ENCODE results near the gene TMEM134. TPM values are rescaled to one million over a fixed set of nuclear protein-coding genes. Genes with fewer than 3 reads are reported as not detected.
"Not testable (repeated sequence)": the region's sequence is repeated elsewhere in the genome, so short reads cannot be mapped to it uniquely, and the experiment has no call there.

The TMEM134 gene
- total RNA-seq, 1 experiment from 2014 or later: 52.2 TPM

DNA sequence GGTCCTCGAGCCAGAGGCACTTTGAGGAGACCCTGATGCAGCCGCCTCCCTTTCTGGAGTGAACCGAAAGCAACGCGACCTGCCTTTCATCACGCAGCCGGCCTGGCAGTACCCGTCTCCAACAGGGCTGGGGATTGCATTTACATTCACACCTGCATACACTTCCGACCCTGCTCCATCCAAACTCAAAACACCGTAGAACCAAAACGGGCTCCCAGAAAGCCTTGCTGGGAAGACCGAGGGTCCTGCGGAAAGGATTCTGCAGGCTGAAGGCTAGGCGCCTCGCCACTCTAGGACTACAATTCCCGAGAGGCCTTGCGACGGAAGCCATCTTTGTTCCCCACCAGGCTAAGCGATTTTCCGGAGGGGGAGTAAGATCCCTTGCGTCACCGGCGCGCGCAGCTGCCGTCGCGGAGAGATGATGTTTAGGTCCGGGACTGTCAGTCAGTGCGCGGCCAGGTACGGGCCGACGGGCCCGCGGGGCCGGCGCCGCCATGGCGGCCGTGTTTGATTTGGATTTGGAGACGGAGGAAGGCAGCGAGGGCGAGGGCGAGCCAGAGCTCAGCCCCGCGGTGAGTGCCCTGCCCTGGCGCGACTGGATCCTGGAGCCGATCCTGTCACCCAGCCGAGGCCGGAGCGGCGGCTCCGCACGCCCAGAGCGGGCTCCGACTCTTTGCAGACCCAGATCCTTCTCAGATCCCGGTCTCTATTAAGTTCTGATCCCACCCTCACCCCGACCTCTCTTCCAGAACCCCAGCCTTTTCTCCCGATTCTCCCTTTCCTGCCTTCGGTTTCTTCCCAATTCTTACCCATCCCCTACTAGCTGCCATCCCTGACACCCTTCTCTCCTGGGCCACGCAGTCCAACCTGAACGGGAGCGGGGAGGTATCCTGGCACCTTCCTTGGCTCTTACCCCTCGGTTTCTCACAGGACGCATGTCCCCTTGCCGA, 40.7 kb downstream of the TMEM134 start, which contains the start of gene RPS6KB2:
Gene RPS6KB2 (plus strand): TSS at position 443 of the 950 bp plus-strand sequence. CDS start 52 bp downstream, at position 495.
- TF ChIP-seq, protein P1, sequence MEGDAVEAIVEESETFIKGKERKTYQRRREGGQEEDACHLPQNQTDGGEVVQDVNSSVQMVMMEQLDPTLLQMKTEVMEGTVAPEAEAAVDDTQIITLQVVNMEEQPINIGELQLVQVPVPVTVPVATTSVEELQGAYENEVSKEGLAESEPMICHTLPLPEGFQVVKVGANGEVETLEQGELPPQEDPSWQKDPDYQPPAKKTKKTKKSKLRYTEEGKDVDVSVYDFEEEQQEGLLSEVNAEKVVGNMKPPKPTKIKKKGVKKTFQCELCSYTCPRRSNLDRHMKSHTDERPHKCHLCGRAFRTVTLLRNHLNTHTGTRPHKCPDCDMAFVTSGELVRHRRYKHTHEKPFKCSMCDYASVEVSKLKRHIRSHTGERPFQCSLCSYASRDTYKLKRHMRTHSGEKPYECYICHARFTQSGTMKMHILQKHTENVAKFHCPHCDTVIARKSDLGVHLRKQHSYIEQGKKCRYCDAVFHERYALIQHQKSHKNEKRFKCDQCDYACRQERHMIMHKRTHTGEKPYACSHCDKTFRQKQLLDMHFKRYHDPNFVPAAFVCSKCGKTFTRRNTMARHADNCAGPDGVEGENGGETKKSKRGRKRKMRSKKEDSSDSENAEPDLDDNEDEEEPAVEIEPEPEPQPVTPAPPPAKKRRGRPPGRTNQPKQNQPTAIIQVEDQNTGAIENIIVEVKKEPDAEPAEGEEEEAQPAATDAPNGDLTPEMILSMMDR (IDR thresholded peaks at IDR 0.05; ENCODE audit: insufficient read depth in 1 of 2, low read depth in 1 of 2, low read length in 1 of 2, severe bottlenecking in 1 of 2, unreplicated experiment in 1 of 2): no peak
- peaks cover 6% of the 10 kb centered on the region for H3K36me3 ChIP-seq (ENCODE audit: control insufficient read depth, insufficient read depth, low read length)
- peak within 1 kb of the TSS; percentile 96 for H3K27ac Mint-ChIP-seq (ENCODE audit: unreplicated experiment)
- H3K27me3 ChIP-seq (replicated peaks; ENCODE audit: control insufficient read depth, insufficient read depth, low read length): no peaks in the 10 kb centered on the region
- intact Hi-C loops (cut with micrococcal nuclease; ENCODE audit: unreplicated experiment): loop anchor here (1.0 to 2.0 kb wide), 4 partner anchors 15 to 55 kb away; partner anchors contain the start of genes AIP, CORO1B, PPP1CA and TMEM134
- peak within 1 kb of the TSS; percentile 74 for H3K4me3 ChIP-seq (ENCODE audit: low read depth, low read length)
- H3K4me1 ChIP-seq: peaks cover 4% of the 10 kb centered on the region; the same call in 1 of the 2 replicates
- no peaks in the 10 kb centered on the region for H3K9me3 ChIP-seq
- no peaks in the 10 kb centered on the region for H3K9me3 Mint-ChIP-seq (ENCODE audit: unreplicated experiment)
- H3K4me1 Mint-ChIP-seq (ENCODE audit: low read depth, unreplicated experiment): no peaks in the 10 kb centered on the region
- peak within 1 kb of the TSS; percentile 93 for H3K4me3 Mint-ChIP-seq (ENCODE audit: unreplicated experiment)
- peak; percentile 100 for DNase-seq
- peaks cover 46% of the 10 kb centered on the region for H3K36me3 Mint-ChIP-seq (ENCODE audit: insufficient read depth, unreplicated experiment)
- CTCF ChIA-PET: interaction anchor here (1.3 to 1.6 kb wide), 2 partner anchors 27 to 46 kb away, joined by 4 to 9 read pairs; partner anchors contain the start of gene PPP1CA
- POLR2A ChIA-PET: interaction anchor here (0.6 to 1.8 kb wide), 4 partner anchors 11 to 572 kb away, joined by 4 to 9 read pairs (median 6); partner anchors contain the start of genes CORO1B and PPP1CA
- BruUV-seq (replicated peaks): no TSS peak
- H3K27me3 Mint-ChIP-seq (ENCODE audit: insufficient read depth, unreplicated experiment): no peaks in the 10 kb centered on the region

DNA sequence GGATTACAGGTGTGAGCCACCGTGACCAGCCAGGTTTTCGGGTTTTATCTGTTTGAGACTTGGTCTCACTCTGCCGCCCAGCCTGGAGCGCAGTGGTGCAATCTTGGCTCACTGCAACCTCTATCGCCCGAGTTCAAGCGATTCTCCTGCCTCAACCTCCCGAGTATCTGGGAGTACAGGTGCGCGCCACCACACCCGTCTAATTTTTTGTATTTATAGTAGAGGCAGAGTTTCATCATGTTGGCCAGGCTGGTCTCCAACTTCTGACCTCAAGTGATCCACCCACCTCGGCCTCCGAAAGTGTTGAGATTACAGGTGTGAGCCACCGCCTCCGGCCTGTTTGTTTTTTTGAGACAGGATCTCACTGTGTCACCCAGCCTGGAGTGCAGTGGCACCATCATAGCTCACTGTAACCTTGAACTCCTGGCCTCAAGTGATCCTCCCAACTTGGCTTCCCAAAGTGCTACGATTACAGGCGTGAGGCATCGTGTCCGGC, 41.6 kb downstream of the TMEM134 start:
- not testable (repeated sequence) for DNase-seq; H3K9me3 Mint-ChIP-seq (ENCODE audit: unreplicated experiment); BruUV-seq (replicated peaks)

DNA sequence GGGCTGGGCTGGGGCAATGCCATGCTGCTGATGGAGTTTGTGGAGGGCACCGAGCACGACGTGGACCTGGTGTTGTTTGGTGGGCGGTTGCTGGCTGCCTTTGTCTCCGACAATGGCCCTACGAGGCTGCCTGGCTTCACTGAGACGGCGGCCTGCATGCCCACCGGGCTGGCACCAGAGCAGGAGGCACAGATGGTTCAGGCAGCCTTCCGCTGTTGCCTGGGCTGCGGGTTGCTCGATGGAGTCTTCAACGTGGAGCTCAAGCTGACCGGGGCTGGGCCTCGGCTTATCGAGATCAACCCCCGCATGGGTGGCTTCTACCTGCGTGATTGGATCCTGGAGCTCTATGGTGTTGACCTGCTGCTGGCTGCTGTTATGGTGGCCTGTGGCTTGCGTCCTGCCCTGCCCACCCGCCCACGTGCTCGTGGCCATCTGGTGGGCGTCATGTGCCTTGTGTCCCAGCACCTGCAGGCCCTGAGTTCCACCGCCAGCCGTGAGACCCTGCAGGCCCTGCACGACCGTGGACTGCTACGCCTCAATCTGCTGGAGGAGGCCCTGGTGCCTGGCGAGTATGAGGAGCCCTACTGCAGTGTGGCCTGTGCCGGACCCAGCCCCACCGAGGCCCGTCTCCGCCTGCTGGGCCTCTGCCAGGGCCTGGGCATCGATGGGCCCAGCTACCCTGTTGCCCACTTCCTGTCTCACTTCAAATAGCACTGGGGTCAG, 45.0 kb downstream of the TMEM134 start:
- Mint-ChIP-seq H3K9me3 (ENCODE audit: unreplicated experiment) (no peaks in the 10 kb centered on the region), H3K27me3 (ENCODE audit: insufficient read depth, unreplicated experiment) (no peaks in the 10 kb centered on the region), H3K4me1 (ENCODE audit: low read depth, unreplicated experiment) (peaks cover 25% of the 10 kb centered on the region), H3K36me3 (ENCODE audit: insufficient read depth, unreplicated experiment) (peaks cover 37% of the 10 kb centered on the region), H3K4me3 (ENCODE audit: unreplicated experiment) (no peak overlapping the region), H3K27ac (ENCODE audit: unreplicated experiment) (no peak overlapping the region)
- Histone ChIP-seq H3K9me3 (no peaks in the 10 kb centered on the region), H3K36me3 (ENCODE audit: control insufficient read depth, insufficient read depth, low read length) (no peaks in the 10 kb centered on the region), H3K4me3 (ENCODE audit: low read depth, low read length) (no peak overlapping the region), H3K27me3 (replicated peaks; ENCODE audit: control insufficient read depth, insufficient read depth, low read length) (no peaks in the 10 kb centered on the region), H3K4me1 (peaks cover 13% of the 10 kb centered on the region)
- no peak for DNase-seq
- ChIA-PET POLR2A (interaction anchor here (0.8 kb wide), 1 partner anchor 19 kb away, joined by 8 read pairs; the partner anchor contains the start of gene CORO1B), CTCF (interaction anchor here (0.7 to 2.2 kb wide), 2 partner anchors 23 to 146 kb away, joined by 3 to 11 read pairs; partner anchors contain the start of gene PPP1CA)
- TF ChIP-seq, protein P1 (IDR thresholded peaks at IDR 0.05; ENCODE audit: insufficient read depth in 1 of 2, low read depth in 1 of 2, low read length in 1 of 2, severe bottlenecking in 1 of 2, unreplicated experiment in 1 of 2): no peak
- intact Hi-C loops (cut with micrococcal nuclease; ENCODE audit: unreplicated experiment): no loop called here
- BruUV-seq (replicated peaks): no TSS peak

More for the DNA sequence above, 41.6 kb downstream of the TMEM134 start:
- H3K27me3 ChIP-seq (replicated peaks; ENCODE audit: control insufficient read depth, insufficient read depth, low read length); H3K36me3 ChIP-seq (ENCODE audit: control insufficient read depth, insufficient read depth, low read length); H3K9me3 ChIP-seq; CTCF ChIA-PET; H3K4me1 Mint-ChIP-seq (ENCODE audit: low read depth, unreplicated experiment); H3K27me3 Mint-ChIP-seq (ENCODE audit: insufficient read depth, unreplicated experiment); H3K4me1 ChIP-seq; intact Hi-C loops (cut with micrococcal nuclease; ENCODE audit: unreplicated experiment): not testable (repeated sequence)
- Mint-ChIP-seq H3K4me3 (ENCODE audit: unreplicated experiment) (peak overlapping the region; percentile 93), H3K27ac (ENCODE audit: unreplicated experiment) (peak overlapping the region; percentile 96), H3K36me3 (ENCODE audit: insufficient read depth, unreplicated experiment) (peaks cover 48% of the 10 kb centered on the region)
- POLR2A ChIA-PET: interaction anchor here (0.7 kb wide), 1 partner anchor 71 kb away, joined by 8 read pairs; no protein-coding TSS in a partner anchor
- peak overlapping the region; percentile 74 for H3K4me3 ChIP-seq (ENCODE audit: low read depth, low read length)

All from Caco-2 (cell line).